ENCODE data around the gene PRKCD.

DNA sequence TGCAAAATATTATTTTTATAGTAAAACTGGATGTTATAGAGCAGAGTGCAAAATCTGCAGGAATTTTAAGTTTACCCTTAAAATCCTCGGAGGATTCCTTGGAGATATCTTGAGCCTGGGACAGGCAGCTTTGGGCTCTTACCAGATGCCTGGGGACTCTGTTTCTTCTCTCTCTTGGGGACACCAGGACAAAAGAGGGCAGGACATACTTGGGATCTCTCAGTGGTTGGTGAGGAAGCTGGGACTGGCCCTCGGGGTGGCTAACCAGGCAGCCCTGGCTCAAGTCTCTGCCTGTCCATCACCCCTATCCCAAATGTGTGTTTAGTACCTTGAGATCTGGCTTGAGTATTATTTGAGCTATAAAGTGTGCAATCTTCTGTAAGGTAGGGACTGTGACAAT lies 56.2 kb downstream of the PRKCD start:
- TF ChIP-seq, protein P1, sequence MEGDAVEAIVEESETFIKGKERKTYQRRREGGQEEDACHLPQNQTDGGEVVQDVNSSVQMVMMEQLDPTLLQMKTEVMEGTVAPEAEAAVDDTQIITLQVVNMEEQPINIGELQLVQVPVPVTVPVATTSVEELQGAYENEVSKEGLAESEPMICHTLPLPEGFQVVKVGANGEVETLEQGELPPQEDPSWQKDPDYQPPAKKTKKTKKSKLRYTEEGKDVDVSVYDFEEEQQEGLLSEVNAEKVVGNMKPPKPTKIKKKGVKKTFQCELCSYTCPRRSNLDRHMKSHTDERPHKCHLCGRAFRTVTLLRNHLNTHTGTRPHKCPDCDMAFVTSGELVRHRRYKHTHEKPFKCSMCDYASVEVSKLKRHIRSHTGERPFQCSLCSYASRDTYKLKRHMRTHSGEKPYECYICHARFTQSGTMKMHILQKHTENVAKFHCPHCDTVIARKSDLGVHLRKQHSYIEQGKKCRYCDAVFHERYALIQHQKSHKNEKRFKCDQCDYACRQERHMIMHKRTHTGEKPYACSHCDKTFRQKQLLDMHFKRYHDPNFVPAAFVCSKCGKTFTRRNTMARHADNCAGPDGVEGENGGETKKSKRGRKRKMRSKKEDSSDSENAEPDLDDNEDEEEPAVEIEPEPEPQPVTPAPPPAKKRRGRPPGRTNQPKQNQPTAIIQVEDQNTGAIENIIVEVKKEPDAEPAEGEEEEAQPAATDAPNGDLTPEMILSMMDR (IDR thresholded peaks at IDR 0.05 in 2 of 3, conservative IDR thresholded peaks at IDR 0.05 in 1 of 3; ENCODE audit: insufficient read depth in 2 of 3, low read depth in 1 of 3, low read length in 3 of 3): no peak
- TF ChIP-seq ZBED1 (IDR thresholded peaks at IDR 0.05) (no peak), NFYB (IDR thresholded peaks at IDR 0.05; ENCODE audit: extremely low read depth, insufficient read length) (no peak), NUFIP1 (IDR thresholded peaks at IDR 0.05; ENCODE audit: partially characterized antibody) (no peak), MED1 (CRISPR knock-in tag; IDR thresholded peaks at IDR 0.05; ENCODE audit: borderline replicate concordance) (no peak), RFX1 (IDR thresholded peaks at IDR 0.05) (no peak), ZNF263 (CRISPR knock-in tag; IDR thresholded peaks at IDR 0.05; ENCODE audit: borderline replicate concordance) (no peak), OTX1 (CRISPR knock-in tag; IDR thresholded peaks at IDR 0.05) (no peak)
- TF ChIP-seq, protein P2, sequence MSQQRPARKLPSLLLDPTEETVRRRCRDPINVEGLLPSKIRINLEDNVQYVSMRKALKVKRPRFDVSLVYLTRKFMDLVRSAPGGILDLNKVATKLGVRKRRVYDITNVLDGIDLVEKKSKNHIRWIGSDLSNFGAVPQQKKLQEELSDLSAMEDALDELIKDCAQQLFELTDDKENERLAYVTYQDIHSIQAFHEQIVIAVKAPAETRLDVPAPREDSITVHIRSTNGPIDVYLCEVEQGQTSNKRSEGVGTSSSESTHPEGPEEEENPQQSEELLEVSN (IDR thresholded peaks at IDR 0.05; ENCODE audit: borderline replicate concordance in 1 of 2, extremely low read depth in 1 of 2, insufficient read depth in 1 of 2, insufficient read length in 1 of 2, low read depth in 1 of 2, low read length in 1 of 2, poor library complexity in 1 of 2, severe bottlenecking in 1 of 2): no peak
- TF ChIP-seq, protein P3, sequence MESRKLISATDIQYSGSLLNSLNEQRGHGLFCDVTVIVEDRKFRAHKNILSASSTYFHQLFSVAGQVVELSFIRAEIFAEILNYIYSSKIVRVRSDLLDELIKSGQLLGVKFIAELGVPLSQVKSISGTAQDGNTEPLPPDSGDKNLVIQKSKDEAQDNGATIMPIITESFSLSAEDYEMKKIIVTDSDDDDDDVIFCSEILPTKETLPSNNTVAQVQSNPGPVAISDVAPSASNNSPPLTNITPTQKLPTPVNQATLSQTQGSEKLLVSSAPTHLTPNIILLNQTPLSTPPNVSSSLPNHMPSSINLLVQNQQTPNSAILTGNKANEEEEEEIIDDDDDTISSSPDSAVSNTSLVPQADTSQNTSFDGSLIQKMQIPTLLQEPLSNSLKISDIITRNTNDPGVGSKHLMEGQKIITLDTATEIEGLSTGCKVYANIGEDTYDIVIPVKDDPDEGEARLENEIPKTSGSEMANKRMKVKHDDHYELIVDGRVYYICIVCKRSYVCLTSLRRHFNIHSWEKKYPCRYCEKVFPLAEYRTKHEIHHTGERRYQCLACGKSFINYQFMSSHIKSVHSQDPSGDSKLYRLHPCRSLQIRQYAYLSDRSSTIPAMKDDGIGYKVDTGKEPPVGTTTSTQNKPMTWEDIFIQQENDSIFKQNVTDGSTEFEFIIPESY (CRISPR knock-in tag; IDR thresholded peaks at IDR 0.05): no peak
- TF ChIP-seq, protein P4, sequence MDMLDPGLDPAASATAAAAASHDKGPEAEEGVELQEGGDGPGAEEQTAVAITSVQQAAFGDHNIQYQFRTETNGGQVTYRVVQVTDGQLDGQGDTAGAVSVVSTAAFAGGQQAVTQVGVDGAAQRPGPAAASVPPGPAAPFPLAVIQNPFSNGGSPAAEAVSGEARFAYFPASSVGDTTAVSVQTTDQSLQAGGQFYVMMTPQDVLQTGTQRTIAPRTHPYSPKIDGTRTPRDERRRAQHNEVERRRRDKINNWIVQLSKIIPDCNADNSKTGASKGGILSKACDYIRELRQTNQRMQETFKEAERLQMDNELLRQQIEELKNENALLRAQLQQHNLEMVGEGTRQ (CRISPR knock-in tag; IDR thresholded peaks at IDR 0.05): no peak
- TF ChIP-seq, protein P5, sequence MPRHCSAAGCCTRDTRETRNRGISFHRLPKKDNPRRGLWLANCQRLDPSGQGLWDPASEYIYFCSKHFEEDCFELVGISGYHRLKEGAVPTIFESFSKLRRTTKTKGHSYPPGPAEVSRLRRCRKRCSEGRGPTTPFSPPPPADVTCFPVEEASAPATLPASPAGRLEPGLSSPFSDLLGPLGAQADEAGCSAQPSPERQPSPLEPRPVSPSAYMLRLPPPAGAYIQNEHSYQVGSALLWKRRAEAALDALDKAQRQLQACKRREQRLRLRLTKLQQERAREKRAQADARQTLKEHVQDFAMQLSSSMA (CRISPR knock-in tag; IDR thresholded peaks at IDR 0.05): no peak
- TF ChIP-seq, protein P6, sequence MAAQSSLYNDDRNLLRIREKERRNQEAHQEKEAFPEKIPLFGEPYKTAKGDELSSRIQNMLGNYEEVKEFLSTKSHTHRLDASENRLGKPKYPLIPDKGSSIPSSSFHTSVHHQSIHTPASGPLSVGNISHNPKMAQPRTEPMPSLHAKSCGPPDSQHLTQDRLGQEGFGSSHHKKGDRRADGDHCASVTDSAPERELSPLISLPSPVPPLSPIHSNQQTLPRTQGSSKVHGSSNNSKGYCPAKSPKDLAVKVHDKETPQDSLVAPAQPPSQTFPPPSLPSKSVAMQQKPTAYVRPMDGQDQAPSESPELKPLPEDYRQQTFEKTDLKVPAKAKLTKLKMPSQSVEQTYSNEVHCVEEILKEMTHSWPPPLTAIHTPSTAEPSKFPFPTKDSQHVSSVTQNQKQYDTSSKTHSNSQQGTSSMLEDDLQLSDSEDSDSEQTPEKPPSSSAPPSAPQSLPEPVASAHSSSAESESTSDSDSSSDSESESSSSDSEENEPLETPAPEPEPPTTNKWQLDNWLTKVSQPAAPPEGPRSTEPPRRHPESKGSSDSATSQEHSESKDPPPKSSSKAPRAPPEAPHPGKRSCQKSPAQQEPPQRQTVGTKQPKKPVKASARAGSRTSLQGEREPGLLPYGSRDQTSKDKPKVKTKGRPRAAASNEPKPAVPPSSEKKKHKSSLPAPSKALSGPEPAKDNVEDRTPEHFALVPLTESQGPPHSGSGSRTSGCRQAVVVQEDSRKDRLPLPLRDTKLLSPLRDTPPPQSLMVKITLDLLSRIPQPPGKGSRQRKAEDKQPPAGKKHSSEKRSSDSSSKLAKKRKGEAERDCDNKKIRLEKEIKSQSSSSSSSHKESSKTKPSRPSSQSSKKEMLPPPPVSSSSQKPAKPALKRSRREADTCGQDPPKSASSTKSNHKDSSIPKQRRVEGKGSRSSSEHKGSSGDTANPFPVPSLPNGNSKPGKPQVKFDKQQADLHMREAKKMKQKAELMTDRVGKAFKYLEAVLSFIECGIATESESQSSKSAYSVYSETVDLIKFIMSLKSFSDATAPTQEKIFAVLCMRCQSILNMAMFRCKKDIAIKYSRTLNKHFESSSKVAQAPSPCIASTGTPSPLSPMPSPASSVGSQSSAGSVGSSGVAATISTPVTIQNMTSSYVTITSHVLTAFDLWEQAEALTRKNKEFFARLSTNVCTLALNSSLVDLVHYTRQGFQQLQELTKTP (IDR thresholded peaks at IDR 0.05; ENCODE audit: low read depth in 1 of 2, partially characterized antibody in 2 of 2): no peak
